Measurements from ENCODE around the gene BCAS3.

The BCAS3 gene

DNA sequence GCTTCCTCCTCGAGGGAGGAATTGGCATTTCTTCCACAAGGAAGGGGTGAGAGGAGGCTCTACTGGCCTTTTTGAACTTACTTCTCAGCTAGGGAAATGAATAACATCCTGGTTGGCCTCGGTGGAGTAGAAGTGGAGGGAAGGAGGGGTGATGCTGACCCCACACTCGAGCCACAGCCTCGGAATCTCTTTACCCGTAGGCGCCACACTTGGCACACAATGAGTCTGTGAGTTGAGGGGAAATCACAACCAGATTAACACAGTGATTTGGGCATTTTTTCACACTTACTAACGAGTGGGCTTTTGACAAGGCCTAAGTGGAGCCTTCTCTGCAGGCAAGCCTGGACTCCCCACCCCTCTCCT is 674.7 kb downstream of the BCAS3 start (continued):
- TF ChIP-seq TOX (CRISPR knock-in tag; IDR thresholded peaks at IDR 0.05; ENCODE audit: borderline replicate concordance) (no peak), RARB (CRISPR knock-in tag; IDR thresholded peaks at IDR 0.05) (no peak), ZFP30 (CRISPR knock-in tag; IDR thresholded peaks at IDR 0.05) (no peak), CSDC2 (CRISPR knock-in tag; IDR thresholded peaks at IDR 0.05) (no peak)

DNA sequence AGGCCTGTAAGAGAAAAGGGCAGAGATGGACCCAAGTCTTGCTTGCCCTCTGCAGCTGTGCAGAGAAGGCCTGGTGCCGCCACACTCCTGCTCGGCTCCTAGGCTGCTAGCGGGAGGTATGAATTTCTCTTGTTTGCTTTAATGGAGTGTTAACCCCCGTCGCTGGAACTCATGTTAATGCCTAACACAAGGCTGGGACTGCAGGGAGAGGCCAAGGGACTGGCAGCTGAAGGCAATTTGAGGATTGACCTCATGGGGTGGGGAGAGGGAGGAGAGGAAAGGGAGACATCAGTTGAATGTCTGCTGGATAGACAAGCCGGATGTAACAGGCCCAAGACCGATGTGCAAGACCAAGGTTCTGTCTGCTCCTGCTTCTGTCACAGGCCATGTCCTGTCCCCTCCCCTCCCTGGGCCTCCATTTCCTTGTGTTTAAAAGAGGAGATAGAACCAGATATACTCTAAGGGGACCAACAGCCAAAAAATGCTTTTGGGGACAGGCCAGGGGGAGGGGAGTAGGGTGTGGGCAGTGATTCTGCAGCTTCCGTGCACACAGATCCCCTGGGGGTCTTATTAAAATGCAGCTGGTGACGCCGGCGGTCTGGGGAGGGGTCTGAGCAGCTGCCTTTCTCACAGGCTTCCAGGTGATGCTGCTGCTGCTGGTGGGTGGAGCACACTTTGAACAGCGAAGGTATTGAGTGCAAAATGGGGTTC is 675.3 kb downstream of the BCAS3 start:
- TF ChIP-seq, protein P1, sequence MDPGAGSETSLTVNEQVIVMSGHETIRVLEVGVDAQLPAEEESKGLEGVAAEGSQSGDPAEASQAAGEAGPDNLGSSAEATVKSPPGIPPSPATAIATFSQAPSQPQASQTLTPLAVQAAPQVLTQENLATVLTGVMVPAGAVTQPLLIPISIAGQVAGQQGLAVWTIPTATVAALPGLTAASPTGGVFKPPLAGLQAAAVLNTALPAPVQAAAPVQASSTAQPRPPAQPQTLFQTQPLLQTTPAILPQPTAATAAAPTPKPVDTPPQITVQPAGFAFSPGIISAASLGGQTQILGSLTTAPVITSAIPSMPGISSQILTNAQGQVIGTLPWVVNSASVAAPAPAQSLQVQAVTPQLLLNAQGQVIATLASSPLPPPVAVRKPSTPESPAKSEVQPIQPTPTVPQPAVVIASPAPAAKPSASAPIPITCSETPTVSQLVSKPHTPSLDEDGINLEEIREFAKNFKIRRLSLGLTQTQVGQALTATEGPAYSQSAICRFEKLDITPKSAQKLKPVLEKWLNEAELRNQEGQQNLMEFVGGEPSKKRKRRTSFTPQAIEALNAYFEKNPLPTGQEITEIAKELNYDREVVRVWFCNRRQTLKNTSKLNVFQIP (CRISPR knock-in tag; IDR thresholded peaks at IDR 0.05; ENCODE audit: borderline replicate concordance, low read depth), result no peak
- TF ChIP-seq ISL1 (CRISPR knock-in tag; IDR thresholded peaks at IDR 0.05) (no peak), PPARA (CRISPR knock-in tag; IDR thresholded peaks at IDR 0.05; ENCODE audit: borderline replicate concordance) (no peak), RARB (CRISPR knock-in tag; IDR thresholded peaks at IDR 0.05) (no peak), BACH2 (CRISPR knock-in tag; IDR thresholded peaks at IDR 0.05; ENCODE audit: borderline replicate concordance) (no peak), ZFP3 (CRISPR knock-in tag; IDR thresholded peaks at IDR 0.05) (no peak), CSDC2 (CRISPR knock-in tag; IDR thresholded peaks at IDR 0.05) (no peak), ZNF565 (CRISPR knock-in tag; conservative IDR thresholded peaks at IDR 0.05; ENCODE audit: low read depth) (no peak), ZNF70 (CRISPR knock-in tag; IDR thresholded peaks at IDR 0.05) (no peak)
- TF ChIP-seq, protein P2, sequence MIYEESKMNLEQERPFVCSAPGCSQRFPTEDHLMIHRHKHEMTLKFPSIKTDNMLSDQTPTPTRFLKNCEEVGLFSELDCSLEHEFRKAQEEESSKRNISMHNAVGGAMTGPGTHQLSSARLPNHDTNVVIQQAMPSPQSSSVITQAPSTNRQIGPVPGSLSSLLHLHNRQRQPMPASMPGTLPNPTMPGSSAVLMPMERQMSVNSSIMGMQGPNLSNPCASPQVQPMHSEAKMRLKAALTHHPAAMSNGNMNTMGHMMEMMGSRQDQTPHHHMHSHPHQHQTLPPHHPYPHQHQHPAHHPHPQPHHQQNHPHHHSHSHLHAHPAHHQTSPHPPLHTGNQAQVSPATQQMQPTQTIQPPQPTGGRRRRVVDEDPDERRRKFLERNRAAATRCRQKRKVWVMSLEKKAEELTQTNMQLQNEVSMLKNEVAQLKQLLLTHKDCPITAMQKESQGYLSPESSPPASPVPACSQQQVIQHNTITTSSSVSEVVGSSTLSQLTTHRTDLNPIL (CRISPR knock-in tag; IDR thresholded peaks at IDR 0.05; ENCODE audit: low read depth), result no peak
- TF ChIP-seq, protein P3, sequence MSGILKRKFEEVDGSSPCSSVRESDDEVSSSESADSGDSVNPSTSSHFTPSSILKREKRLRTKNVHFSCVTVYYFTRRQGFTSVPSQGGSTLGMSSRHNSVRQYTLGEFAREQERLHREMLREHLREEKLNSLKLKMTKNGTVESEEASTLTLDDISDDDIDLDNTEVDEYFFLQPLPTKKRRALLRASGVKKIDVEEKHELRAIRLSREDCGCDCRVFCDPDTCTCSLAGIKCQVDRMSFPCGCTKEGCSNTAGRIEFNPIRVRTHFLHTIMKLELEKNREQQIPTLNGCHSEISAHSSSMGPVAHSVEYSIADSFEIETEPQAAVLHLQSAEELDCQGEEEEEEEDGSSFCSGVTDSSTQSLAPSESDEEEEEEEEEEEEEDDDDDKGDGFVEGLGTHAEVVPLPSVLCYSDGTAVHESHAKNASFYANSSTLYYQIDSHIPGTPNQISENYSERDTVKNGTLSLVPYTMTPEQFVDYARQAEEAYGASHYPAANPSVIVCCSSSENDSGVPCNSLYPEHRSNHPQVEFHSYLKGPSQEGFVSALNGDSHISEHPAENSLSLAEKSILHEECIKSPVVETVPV (CRISPR knock-in tag; IDR thresholded peaks at IDR 0.05), result no peak
- TF ChIP-seq, protein P4, sequence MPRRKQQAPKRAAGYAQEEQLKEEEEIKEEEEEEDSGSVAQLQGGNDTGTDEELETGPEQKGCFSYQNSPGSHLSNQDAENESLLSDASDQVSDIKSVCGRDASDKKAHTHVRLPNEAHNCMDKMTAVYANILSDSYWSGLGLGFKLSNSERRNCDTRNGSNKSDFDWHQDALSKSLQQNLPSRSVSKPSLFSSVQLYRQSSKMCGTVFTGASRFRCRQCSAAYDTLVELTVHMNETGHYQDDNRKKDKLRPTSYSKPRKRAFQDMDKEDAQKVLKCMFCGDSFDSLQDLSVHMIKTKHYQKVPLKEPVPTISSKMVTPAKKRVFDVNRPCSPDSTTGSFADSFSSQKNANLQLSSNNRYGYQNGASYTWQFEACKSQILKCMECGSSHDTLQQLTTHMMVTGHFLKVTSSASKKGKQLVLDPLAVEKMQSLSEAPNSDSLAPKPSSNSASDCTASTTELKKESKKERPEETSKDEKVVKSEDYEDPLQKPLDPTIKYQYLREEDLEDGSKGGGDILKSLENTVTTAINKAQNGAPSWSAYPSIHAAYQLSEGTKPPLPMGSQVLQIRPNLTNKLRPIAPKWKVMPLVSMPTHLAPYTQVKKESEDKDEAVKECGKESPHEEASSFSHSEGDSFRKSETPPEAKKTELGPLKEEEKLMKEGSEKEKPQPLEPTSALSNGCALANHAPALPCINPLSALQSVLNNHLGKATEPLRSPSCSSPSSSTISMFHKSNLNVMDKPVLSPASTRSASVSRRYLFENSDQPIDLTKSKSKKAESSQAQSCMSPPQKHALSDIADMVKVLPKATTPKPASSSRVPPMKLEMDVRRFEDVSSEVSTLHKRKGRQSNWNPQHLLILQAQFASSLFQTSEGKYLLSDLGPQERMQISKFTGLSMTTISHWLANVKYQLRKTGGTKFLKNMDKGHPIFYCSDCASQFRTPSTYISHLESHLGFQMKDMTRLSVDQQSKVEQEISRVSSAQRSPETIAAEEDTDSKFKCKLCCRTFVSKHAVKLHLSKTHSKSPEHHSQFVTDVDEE (CRISPR knock-in tag; IDR thresholded peaks at IDR 0.05), result no peak
- ATAC-seq, result no peak

DNA sequence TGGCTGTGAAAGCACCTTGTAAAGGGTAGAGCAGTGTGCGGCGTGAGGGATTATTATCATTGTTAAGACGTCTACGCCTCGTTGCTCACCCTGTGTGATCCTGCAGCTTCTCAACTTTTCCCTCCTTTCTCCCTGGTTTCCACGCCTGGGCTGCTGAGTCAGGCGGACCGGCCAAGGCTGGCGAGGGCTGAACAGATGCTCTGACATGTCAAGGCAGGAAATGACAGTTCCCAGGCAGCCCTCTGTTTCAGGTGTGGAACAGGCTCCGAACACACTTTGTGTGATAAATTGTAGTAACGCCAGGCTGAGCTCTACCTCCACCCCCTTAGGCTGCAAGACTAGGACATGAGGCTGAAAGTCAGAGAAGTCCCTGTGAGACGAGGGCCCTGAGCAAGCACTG is 676.0 kb downstream of the BCAS3 start:
- ATAC-seq, result no peak
- TF ChIP-seq SNAI2 (CRISPR knock-in tag; IDR thresholded peaks at IDR 0.05), result no peak
- TF ChIP-seq, protein P2 (CRISPR knock-in tag; IDR thresholded peaks at IDR 0.05; ENCODE audit: low read depth), result no peak
- TF ChIP-seq OSR1 (CRISPR knock-in tag; IDR thresholded peaks at IDR 0.05), result no peak
- TF ChIP-seq GLIS3 (CRISPR knock-in tag; IDR thresholded peaks at IDR 0.05), result no peak
- no peak for TF ChIP-seq TOX (CRISPR knock-in tag; IDR thresholded peaks at IDR 0.05; ENCODE audit: borderline replicate concordance)
- TF ChIP-seq PPARA (CRISPR knock-in tag; IDR thresholded peaks at IDR 0.05; ENCODE audit: borderline replicate concordance), result no peak
- no peak for TF ChIP-seq ZNF70 (CRISPR knock-in tag; IDR thresholded peaks at IDR 0.05)
- TF ChIP-seq, protein P4 (CRISPR knock-in tag; IDR thresholded peaks at IDR 0.05), result no peak
